Loucy (cell line): ENCODE results near the gene BCAS3.

Experiments
- H2AFZ ChIP-seq: fragments of 200-600 bp; sonication (generic); 2 replicates; pipeline ENCODE4 v1.6.0; 2016; ENCODE audit warnings: antibody characterized with exemption, mild to moderate bottlenecking, low read length, moderate library complexity
- H3F3A ChIP-seq: fragments of 200-600 bp; 2 replicates; pipeline ENCODE4 v1.6.0; 2016; ENCODE audit warnings: antibody characterized with exemption, low read depth, mild to moderate bottlenecking
- H3K27me3 ChIP-seq: fragments of 200-600 bp; sonication (generic); 2 replicates; pipeline ENCODE4 v1.6.1; 2014; ENCODE audit warnings: low read length, mild to moderate bottlenecking; ENCODE audit not compliant: insufficient read depth, poor library complexity, severe bottlenecking
- H3K36me3 ChIP-seq: fragments of 200-600 bp; sonication (generic); 2 replicates; pipeline ENCODE4 v1.6.1; 2016; ENCODE audit warnings: low read length; ENCODE audit not compliant: insufficient read depth
- H3K4me1 ChIP-seq: fragments of 200-600 bp; sonication (generic); 2 replicates; pipeline ENCODE4 v1.5.1; 2014; ENCODE audit warnings: low read length, mild to moderate bottlenecking; ENCODE audit not compliant: insufficient read depth, poor library complexity, severe bottlenecking
- H3K4me2 ChIP-seq: fragments of 200-600 bp; sonication (generic); 2 replicates; pipeline ENCODE4 v1.6.0; 2014; ENCODE audit warnings: antibody characterized with exemption, low read length, low read depth, mild to moderate bottlenecking; ENCODE audit not compliant: poor library complexity, severe bottlenecking
- H3K4me3 ChIP-seq: fragments of 200-600 bp; sonication (generic); 2 replicates; pipeline ENCODE4 v1.5.1; 2014; ENCODE audit warnings: low read length, mild to moderate bottlenecking, mixed read lengths; ENCODE audit not compliant: poor library complexity, severe bottlenecking
- H3K79me2 ChIP-seq: fragments of 200-600 bp; sonication (generic); 2 replicates; pipeline ENCODE4 v1.6.1; 2014; ENCODE audit warnings: low read length; ENCODE audit not compliant: insufficient read depth
- H3K9ac ChIP-seq: fragments of 200-600 bp; sonication (generic); 2 replicates; pipeline ENCODE4 v1.6.0; 2014; ENCODE audit warnings: mild to moderate bottlenecking, low read depth, low read length, moderate library complexity; ENCODE audit not compliant: poor library complexity, severe bottlenecking
- H3K9me2 ChIP-seq: fragments of 200-600 bp; sonication (generic); replicated peaks from 2 replicates; pipeline ENCODE4 v1.6.1; 2016; ENCODE audit warnings: low read depth, low read length, mixed read lengths
- H3K9me3 ChIP-seq: fragments of 200-600 bp; sonication (generic); 2 replicates; pipeline ENCODE4 v1.6.1; 2014; ENCODE audit warnings: mild to moderate bottlenecking, antibody characterized with exemption, low read length, low read depth; ENCODE audit not compliant: insufficient read depth
- H4K20me1 ChIP-seq: fragments of 200-600 bp; sonication (generic); 2 replicates; pipeline ENCODE4 v1.6.0; 2014; ENCODE audit warnings: antibody characterized with exemption, low read length, mild to moderate bottlenecking; ENCODE audit not compliant: insufficient read depth, poor library complexity, severe bottlenecking
- CTCF ChIP-seq: fragments of 200-600 bp; sonication (generic); conservative IDR thresholded peaks from 2 replicates; pipeline ENCODE4 v1.5.1; 2014; ENCODE audit warnings: mild to moderate bottlenecking, antibody characterized with exemption, low read length
- EZH2phosphoT487 ChIP-seq: fragments of 200-600 bp; IDR thresholded peaks from 2 replicates; pipeline ENCODE4 v1.6.1; 2018; ENCODE audit warnings: antibody characterized with exemption, mild to moderate bottlenecking, moderate library complexity, borderline replicate concordance

Gene BCAS3

DNA sequence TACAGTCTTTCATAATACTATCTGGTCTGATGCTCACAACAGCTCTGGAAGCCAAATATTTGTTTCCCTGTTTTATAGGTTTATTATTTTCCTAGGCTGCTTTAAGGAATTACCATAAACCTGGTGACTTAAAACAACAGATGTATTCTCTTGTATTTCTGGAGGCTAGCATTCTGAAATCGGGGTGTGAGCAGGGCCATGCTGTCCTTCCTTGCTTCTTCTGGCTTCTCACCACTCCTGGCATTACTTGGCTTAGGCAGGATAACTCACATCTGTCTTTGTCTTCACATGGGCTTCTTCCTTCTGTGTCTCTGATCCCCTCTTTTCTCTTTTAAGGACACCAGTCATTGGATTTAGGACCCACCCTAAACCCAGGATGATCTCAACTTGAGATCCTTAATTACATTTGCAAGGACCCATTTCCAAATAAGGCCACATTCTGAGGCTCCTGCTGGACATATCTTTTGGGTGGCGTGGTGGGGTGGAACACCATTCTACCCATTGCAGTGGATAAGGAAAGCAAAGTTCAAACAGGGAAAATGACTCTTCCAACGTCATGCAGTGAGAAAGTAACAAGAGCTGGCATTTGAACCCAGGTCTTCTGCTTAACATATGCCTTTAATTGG, 682.8 kb downstream of the BCAS3 start:
- H3K4me2 ChIP-seq = no peak overlapping the region
- no peaks in the 10 kb centered on the region for H4K20me1 ChIP-seq
- no peaks in the 10 kb centered on the region for H3K4me1 ChIP-seq
- no peaks in the 10 kb centered on the region for H3K9me2 ChIP-seq
- H3K9me3 ChIP-seq = no peaks in the 10 kb centered on the region
- no peaks in the 10 kb centered on the region for H3K79me2 ChIP-seq
- H3K4me3 ChIP-seq = no peak overlapping the region
- TF ChIP-seq CTCF (no peak), EZH2phosphoT487 (no peak)
- H2AFZ ChIP-seq = no peak overlapping the region
- no peak overlapping the region for H3K9ac ChIP-seq
- no peaks in the 10 kb centered on the region for H3F3A ChIP-seq
- no peaks in the 10 kb centered on the region for H3K27me3 ChIP-seq
- no peaks in the 10 kb centered on the region for H3K36me3 ChIP-seq

DNA sequence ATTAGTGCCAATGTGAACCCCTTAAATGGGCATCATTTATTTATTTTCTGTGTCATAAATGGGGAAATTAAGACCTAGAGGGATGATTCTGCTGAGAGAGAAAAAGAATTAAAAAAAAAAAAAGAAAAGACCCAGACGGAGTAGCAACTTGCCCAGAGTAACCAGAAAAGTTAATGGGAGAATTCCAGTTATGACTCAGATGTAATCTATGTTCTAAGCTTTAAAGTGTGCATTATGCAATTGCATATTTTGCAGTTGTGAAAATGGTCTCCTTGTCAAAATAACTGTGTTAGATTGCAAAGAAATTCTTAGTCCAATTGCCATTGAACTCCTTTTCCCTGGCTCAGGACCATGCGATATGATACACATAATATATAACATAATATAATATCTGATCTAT, 683.4 kb downstream of the BCAS3 start:
- Histone ChIP-seq H2AFZ (no peak overlapping the region), H3K9me3 (no peaks in the 10 kb centered on the region), H3K4me2 (no peak overlapping the region)

DNA sequence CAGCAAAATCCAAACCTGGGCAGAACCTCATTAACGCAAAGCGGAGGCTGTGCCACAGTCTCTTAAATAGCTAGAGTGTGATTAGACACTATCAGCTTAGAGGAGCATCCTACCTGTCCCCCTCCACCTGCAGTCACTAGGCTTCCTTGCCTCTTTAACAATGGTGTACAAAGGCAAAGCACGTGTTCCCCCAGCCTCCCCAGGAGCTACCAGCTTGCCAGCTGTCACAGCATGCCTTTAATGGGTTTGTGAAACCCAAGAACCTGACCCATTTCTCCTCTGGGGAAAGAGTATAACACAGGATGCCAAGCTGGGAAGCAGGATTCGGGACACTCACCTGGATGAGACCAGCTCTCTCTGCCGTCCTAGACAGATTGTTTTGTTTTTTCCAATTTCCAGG, 684.7 kb downstream of the BCAS3 start:
- Histone ChIP-seq H3K79me2 (no peaks in the 10 kb centered on the region), H3K4me2 (no peak overlapping the region), H3K36me3 (no peaks in the 10 kb centered on the region), H3K9me2 (no peaks in the 10 kb centered on the region), H3K4me3 (no peak overlapping the region), H3K4me1 (no peaks in the 10 kb centered on the region), H2AFZ (no peak overlapping the region), H3K9me3 (no peaks in the 10 kb centered on the region), H3F3A (no peaks in the 10 kb centered on the region), H3K27me3 (no peaks in the 10 kb centered on the region), H4K20me1 (no peaks in the 10 kb centered on the region), H3K9ac (no peak overlapping the region)
- TF ChIP-seq EZH2phosphoT487 (no peak), CTCF (no peak)

More for the DNA sequence above, 683.4 kb downstream of the BCAS3 start:
- Histone ChIP-seq H3K9me2 (no peaks in the 10 kb centered on the region), H3K79me2 (no peaks in the 10 kb centered on the region), H3K27me3 (no peaks in the 10 kb centered on the region), H3F3A (no peaks in the 10 kb centered on the region), H4K20me1 (no peaks in the 10 kb centered on the region), H3K4me1 (no peaks in the 10 kb centered on the region), H3K4me3 (no peak overlapping the region), H3K36me3 (no peaks in the 10 kb centered on the region), H3K9ac (no peak overlapping the region)
- TF ChIP-seq CTCF (no peak), EZH2phosphoT487 (no peak)
